Measurements from ENCODE around the gene RPL19.

RPL19 gene

DNA sequence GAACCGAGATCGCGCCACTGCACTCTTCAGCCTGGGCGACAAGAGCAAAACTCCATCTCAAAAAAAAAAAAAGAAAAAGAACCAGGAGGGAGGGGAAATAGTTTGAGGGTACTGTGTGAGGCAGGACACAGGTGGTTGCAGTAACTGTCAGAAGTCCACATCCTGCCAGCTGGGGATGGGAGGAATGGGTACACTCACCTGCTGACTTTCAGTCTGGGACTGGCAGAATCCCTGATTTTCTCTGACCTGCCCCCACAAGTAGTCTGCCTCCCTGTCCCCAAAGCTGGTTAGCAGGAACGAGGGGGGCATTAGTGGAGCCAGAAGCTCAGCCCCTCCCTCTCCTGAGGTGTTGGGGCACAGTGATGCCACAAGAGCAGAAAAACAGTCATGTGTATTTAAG, 27.0 kb upstream of the RPL19 start:
- no peak for DNase-seq (ENCODE audit: low read depth)

DNA sequence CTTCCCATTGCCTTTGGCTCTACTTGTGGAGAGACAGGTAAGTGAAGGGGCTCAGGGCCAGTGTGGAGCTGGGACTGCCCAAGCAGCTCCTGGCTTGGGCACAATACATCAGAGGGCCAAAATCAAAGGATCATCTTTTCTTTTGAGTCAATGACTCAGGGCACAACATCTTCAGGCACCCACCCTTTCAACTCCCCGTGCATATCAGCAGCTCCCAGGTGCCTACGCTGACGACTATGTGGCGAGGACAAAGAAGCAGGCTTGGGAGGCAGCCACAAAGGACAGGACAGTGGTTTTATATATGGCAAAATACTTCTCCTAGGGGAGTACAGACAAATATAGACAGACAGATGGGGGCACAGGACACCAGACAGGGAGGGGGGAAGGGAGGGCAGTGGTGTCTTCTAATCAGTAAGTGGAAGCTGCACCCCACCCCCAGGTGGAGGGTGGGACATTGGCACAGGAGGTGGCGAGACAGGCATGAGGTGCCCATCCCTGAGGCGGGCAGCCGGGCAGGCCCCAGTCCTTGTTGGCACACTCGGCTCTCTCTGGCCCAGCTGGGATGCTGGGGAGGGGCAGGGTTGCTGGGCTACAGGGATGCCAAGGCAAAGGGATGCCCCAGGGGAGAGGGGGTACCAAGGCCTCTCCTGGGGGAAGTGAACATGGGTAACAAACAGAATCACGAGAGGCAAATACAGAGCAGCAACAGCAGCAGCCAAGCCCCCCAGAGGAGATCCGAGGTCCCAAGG, 26.4 kb upstream of the RPL19 start:
- no peak for DNase-seq (ENCODE audit: low read depth)

DNA sequence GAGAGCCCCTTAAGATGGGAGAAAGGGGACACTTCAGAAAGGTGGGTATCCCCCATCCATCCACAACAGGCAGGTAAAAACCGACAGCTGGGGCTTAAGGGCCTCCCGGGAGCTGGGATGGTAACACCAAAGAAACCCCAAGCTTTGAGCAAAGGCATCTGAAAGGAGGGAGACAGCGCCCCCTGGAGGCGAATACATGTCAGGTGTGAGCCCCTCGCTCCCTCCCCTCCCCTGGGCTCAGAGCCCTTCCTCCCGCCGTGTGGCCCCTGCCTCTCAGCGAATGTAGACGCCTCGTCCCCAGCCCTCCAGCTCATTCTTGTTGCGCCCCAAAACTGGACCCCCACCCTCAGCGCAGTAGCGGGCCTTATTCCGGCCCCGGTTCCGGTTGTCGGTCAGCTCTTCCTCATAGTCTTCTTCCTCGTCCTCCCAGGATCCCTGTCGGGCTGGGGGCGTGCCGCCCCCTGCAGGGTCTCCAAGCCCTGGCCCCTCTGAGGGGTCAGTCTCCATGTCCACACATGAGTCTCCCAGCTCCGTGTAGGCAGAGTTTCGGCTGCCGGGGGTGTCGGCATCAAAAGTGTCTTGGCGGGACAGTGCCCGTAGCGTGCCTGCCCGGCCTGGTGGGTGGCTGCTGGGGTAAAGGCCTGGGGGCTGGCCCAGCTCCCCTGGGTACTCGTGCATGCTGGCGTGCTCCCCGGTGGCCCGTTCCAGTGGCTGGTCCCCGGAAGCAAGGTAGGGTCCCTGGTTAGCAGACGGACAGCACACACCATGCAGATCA, 25.0 kb upstream of the RPL19 start:
- peak; percentile 45 for DNase-seq (ENCODE audit: low read depth)

DNA sequence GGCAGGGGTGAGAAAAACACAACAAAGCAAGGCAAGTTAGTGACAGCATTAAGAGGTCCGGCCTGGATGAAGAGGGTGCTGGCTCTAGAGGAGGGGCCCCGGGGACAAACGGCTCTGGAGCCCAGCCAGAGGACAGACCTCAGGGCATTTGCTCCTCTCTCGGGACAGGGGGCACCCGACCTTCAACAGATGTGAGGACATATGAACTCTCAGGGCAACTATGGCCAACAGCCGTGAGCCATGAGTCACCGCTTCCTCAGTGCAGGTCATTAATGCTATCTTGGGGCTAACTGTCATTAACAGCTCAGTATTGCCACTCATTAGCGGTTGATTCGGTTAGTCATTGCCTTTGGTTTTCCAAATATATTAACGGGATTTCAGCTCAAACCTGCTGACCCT, 24.4 kb upstream of the RPL19 start:
- no peak for DNase-seq (ENCODE audit: low read depth)

DNA sequence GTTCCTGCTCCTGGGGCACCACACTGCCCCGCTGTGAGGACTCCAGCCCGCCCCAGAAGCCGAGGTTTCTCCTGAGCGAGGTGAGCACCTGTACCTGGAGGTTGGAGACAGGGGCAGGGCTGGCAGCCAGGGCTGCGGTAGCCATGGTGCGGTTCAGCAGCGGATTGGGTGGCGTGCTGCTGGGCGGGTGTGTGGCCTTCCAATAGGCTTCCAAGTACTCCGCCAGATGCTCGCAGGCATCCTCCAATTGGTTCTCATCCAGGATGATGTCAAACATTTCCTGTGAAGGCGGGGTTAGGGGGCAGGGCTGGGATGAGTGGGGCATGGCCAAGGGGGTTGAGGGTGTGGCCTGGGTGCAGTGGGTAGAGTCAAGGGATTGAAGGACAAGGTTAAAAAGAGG, 22.8 kb upstream of the RPL19 start:
- no peak for DNase-seq (ENCODE audit: low read depth)

DNA sequence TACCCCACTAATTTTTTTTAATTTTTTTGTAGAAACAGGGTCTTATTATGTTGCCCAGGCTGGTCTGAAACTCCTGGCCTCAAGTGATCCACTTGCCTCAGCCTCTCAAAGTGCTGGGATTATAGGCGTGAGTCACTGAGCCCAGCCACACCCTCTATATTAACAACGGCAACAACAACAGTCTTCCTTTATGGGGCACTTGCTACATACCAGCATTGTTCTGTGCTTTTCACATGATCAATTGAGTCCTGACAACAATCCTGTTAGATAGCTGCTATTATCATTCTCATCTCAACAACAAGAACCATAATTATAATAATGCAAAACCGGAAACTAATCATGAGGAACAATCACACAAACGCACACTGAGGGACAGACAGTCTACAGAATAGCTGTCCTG, 21.5 kb upstream of the RPL19 start:
- peak; percentile 53 for DNase-seq (ENCODE audit: low read depth)

DNA sequence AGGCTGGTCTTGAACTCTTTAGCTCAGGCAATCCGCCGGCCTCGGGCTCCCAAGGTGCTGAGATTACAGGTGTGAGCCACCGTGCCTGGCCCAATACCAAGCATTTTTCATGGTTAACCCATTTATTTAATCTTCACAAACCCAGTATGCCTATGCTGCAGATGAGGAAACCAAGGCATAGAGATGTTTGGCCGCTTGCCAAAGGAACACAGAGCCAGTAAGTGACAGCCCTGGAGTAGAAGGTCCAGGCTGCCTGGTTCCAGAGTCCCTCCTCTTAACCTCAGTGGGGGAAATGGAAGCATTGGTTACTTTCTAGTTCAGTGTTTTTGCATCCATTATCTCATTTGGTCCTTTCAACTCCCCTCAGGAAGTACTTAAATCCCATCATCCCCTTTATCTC, 18.8 kb upstream of the RPL19 start:
- DNase-seq (ENCODE audit: low read depth) = no peak

DNA sequence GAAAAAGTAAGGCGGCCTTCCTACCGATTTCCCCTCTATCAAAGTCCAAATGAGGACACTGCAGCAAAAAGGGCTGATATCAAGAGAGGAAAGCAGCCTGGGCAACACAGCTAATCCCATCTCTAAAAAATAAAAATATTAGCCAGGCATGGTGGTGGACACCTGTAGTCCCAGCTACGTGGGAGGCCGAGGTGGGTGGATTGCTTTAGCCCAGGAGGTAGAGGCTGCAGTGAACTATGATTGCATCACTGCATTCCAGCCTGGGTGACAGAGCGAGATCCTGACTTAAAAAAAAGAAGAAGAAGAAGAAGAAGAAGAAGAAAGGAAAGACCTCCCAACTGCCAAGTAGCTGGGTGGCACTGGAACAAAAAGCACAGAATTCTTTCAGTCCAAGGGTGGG, 17.0 kb upstream of the RPL19 start:
- DNase-seq (ENCODE audit: low read depth) = no peak

DNA sequence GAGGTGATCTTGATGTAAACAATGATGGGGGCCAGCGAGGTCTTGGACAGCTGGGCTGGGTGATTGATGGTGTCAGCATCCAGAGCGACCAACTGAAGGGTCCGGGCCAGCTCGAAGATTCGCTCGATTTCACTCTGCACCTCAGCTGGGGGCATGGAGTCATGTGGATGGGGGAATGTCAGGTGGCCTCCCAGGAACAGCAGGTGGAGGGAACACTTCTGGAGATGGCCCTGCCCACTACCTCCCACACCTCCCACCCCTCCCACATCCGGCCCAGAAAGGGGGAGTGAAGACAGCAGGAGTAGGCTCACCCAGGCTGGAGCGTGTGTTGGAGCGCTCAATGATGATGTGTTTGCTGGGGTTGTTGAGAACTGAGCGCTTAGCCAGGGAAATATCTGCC, 16.4 kb upstream of the RPL19 start:
- no peak for DNase-seq (ENCODE audit: low read depth)

DNA sequence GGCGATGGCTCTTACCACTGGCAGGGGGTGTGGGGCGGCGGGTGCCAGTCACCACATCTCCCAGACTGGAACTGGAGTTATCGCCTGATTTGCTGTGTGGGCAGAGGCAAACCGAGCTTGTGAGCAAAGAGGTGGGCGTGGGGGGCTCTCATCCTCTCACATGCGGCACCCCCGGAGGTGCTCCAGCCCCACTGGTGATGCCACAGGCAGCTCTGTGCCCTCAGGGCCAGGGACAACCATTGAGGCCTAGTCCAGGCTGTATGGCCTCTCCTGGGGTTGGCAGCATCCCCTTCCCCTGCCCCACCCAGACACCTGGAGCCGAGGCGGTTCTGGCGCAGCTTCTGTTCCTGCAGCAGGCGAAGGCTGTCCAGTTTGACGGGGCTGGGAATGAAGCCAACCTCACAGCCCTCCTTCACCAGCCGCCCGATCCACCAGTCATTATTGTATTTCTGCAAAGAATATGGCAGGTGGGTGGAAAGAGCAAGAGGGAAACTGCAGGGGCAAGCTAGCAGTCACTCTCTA, 13.5 kb upstream of the RPL19 start:
- DNase-seq (ENCODE audit: low read depth) = no peak

DNA sequence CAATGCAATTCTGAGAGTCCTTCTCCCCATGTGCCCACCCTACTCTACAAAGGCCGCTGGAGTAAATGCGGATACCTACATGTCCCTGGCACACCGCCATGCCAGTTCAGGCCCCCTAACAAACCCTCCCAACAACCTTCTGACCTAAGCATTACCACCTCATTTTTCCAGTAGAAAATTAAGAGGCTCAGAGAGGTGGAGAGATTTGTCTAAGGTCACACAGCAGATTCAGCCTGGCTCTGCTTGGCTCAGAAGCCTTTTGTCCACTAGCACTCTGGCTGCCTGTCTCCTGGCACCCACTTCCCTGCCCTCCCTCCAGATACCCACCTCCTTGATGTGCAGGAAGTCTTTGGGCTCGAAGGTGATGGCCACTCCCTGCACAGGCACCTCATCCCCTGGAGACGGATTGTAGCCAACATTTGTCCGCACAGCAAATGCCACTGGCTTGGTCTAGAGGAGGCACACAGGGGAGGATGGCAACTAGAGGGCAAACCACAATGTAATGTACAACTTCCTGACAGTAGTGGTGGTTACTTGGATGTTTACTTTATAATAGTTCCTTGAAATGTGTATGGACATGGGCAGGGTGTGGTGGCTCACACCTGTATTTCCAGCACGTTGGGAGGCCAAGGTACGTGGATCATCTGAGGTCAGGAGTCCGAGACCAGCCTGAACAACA, 12.8 kb upstream of the RPL19 start:
- no peak for DNase-seq (ENCODE audit: low read depth)

DNA sequence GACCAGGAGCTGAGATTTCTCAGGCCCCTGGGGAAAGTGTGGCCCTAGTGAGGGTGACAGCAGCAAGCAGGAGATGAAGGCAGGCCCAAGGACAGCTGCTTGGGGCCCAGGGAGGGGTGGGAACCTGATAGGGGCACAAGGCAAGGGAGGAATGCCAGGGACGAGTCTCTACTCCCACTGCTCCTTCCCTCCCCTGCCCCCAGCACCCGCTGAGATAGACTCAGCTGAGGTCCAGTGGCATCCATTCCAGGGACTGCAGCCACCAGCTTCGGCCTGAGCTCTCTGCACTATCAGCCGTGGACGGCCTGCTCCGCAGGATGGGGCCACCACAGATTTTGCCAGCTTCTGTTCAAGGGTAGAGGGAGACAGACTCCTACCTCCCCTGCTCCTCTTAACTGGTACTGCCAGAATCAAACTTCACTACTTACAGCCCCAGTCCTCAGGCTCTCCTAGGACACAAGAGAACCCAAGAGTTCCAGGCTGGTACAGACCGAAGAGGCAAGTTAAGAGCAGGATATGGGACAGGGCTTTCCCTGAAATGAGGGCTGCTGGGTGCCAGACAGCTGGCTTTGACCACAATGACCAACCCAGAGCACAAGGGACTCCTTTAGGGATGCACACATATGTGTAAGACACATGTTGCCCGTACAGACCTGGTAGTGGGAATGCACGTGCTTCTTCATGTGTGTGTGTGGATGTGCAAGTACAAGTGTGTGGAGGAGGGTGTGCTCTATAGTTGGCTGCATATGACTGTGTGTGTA, 8.2 kb upstream of the RPL19 start:
- no peak for DNase-seq (ENCODE audit: low read depth)

DNA sequence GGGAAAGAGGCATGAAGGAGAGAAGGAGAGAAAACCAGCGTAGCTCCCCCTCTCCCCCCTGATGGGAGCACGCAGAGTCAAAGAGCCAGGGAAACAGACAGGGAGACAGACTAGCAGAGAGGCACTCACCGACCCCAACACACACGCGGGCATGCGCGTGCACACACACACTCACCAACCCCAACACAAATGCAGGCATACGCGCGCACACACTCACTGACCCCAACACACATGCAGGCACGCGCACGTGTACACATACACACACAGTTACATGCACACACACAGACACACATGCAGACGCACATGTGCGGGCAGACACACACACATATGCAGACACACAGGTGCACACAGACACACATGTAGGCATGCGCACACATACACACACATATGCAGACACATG, 7.2 kb upstream of the RPL19 start:
- DNase-seq (ENCODE audit: low read depth) = no peak

DNA sequence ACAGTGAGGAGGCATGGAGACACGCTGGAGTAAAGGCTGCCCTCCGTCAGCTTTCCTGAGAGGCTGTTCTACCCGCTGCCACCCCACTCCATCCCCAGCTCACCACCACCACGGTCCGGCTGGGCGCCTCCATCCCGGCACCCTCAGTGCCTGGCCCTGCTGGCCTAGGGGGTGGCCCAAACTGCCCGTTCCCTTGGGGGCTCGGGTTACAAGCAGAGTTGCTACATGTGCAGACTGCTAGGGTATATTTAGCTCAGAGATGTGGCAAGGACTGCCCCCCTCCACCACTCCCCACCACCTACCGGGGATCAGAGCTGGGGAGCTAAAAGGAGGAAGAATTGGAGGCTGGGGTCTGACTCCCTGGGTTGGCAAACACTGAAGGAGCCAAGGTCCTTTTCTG, 6.7 kb upstream of the RPL19 start:
- DNase-seq (ENCODE audit: low read depth) = no peak

DNA sequence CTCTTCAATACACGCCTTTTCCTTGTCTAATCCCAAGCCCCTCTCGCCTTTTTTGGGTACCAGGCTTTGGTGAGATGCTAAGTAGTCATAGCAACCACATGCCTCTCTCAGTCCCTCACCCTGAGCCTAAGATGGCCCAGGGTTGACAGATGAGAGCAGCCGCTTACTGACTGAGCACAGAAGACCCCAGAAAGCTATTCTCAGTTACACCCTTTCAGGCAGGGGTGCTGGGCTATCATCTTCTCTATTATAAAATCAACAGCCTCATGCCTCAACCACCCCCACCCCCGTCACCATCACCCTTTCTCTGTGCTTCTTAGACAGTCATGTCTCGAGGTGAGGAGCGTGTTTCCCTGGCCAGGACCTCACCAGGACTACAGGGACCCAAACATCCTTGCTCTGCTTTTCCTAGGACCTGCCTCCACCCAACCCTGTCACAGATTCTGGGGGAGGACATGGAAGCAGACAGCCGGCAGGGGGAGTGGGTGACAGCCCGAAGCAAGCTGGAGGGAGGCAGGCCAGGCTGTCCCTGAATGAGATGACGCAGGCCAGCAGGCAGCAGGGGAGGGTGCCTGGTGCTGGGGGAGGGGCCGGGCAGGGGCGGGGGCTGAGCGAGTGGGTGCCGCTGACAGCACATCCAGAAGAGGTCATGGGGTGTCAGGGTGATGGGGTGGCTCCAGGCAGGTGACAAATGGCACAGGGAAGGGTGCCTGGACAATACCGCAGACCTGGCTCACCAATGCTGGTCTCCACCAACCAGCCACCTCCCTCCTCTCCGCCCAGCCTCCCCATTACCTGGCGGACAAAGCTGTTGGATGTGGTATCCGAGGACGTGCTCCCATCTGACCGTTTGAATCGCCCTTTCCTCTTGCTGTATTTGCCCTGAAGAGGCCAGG, 5.7 kb upstream of the RPL19 start:
- DNase-seq (ENCODE audit: low read depth) = peak; percentile 38

DNA sequence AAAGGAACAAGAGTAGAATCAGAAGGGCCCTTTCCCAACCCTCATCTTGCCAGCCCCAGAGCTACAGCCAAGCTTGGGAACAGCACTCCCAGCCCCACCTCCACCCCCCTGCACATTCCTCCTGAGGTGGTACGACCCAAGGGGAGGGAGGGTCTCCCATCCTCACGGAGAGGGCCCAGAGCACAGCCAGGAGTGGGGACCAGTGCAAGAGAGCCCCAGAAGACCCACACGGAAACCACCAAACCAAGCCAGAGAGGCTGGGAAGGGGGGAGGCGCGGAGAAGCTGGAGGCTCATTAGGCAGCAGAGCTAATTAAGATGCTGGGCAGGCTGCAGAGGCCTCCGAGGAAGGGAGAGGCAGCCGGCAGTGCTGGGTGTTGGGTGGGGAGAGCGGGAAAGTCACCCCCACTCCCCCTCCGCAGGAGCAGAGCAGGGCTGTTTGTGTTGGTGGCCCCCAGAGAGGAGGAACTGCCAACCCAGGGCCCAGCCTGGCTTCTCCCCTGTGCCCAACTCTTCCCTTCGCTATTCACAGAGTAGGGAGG, 5.0 kb upstream of the RPL19 start:
- DNase-seq (ENCODE audit: low read depth) = no peak

DNA sequence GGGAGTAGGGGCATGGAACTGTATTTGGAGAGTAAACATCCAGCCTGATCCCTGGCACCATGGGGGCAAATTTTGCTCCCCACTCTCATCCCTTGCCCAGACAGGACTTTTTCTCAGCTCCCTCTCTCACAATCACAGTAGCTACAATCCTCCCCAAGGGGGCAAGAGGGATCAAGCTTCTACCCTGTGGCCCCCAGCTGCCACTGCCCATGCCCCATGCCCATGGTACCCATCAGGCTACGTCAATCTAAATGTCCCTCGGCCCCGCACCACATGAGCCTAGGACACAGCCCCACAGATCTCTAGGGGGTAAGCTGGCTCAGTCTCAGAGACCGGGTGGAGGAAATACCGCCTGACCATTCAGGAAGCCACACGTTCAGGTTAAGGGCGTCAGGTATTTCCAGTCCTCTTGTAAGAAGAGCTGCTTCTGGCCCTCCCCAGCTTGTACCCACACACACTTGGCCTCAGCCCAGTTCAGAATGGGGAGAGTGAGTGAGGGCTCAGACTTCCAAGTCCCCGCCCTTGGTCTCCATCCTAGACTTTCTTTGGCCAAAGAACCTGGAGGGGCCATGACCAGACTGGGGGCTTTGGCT, 4.4 kb upstream of the RPL19 start:
- no peak for DNase-seq (ENCODE audit: low read depth)

DNA sequence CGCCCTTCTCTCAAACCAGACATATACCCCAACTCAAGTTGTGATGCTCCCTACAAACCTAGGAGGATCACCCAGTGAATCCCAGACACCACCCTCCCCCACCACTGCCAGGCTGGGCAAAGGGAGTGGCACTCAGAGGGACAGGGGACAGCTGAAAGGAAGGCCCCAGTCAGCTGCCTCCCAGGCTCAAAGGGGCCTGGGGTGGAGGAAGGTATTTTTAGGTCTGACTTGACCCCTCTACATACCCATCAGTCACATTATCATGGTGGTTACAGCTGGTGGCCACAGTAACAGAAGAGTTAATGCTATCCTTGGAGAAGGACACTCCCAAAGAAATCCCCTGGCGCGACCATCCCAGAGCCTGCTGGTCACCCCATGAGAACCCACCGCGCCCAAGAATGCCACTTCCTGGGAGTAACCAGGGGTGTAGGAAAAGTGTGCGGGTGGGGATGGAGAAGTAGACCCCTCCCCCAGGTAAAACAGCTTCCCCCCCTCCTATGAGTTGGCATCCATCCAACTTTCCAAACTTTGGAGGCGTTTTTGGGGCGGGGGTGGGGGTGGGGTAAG, 3.8 kb upstream of the RPL19 start:
- no peak for DNase-seq (ENCODE audit: low read depth)

DNA sequence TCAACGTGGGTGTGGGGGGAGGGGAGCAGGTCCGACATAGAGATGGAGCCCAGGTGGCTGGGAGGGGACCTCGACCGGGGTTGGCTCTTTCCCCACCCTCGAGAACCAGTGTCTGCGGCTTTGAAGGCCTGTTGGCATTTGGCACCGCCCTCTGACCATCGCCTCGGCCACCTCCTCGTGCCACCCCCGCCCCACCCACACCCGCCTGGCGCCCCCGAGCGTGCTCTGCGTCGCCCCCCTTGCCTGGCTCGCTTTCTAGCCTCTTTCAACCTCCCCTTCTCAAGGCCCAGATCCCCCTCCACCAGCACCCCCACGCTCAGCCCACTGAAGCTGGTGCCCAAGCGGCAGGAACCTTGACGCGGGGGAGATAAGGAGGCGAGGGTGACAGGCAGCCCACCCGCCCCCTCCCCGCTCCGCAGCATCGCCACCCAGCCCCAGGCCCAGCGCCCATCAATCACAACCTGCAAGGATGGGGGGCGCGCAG, 3.2 kb upstream of the RPL19 start:
- DNase-seq (ENCODE audit: low read depth) = no peak

All from amniotic epithelial cell (primary cell).